Measurements from ENCODE around the gene ZNF579. TPM values are rescaled to one million over a fixed set of nuclear protein-coding genes. Genes with fewer than 3 reads are reported as not detected.
A peak's percentile ranks its signal among the peaks of the same experiment; 100 is the strongest.
"Not testable (repeated sequence)": the region's sequence is repeated elsewhere in the genome, so short reads cannot be mapped to it uniquely, and the experiment has no call there.

ZNF579 gene
- total and polyA plus RNA-seq, 4 donors, result 2.1 to 25.3 (median 17.4) TPM

- H3K4me1 ChIP-seq (ENCODE audit: control insufficient read depth, insufficient read depth, low read length), result peaks cover 27% of the 10 kb centered on the region
- peaks cover 10% of the 10 kb centered on the region for H3K36me3 ChIP-seq (ENCODE audit: control insufficient read depth, insufficient read depth, low read length)
- peak in 4 of 6 donors; percentile 86 to 98 (median 92) for DNase-seq (ENCODE audit: low read depth in 4 of 6, low spot score in 6 of 6)
- peak overlapping the region; percentile 78 for H3K27ac ChIP-seq (ENCODE audit: low read depth, low read length)
- H3K27me3 ChIP-seq (ENCODE audit: control insufficient read depth, insufficient read depth, low read length), result no peaks in the 10 kb centered on the region
- H3K9me3 ChIP-seq (ENCODE audit: control insufficient read depth, insufficient read depth, low read length), result no peaks in the 10 kb centered on the region
- H3K4me3 ChIP-seq (ENCODE audit: low read depth, low read length), result peak overlapping the region; percentile 45
- under 1% methylated on average over 24 of the region's 40 CpGs for WGBS (ENCODE audit: insufficient coverage)
Measured at GRCh38 chr19:55586976-55587668, 6.5 kb upstream of the ZNF579 start.

GRCh38 chr19:55585658-55586339, 5.2 kb upstream of the ZNF579 start:
- Histone ChIP-seq H3K27ac (ENCODE audit: low read depth, low read length) (peak overlapping the region; percentile 86), H3K27me3 (ENCODE audit: control insufficient read depth, insufficient read depth, low read length) (no peaks in the 10 kb centered on the region), H3K4me1 (ENCODE audit: control insufficient read depth, insufficient read depth, low read length) (peaks cover 35% of the 10 kb centered on the region), H3K36me3 (ENCODE audit: control insufficient read depth, insufficient read depth, low read length) (no peaks in the 10 kb centered on the region), H3K9me3 (ENCODE audit: control insufficient read depth, insufficient read depth, low read length) (no peaks in the 10 kb centered on the region), H3K4me3 (ENCODE audit: low read depth, low read length) (peak overlapping the region; percentile 44)
- peak in 3 of 6 donors; percentile 87 to 97 (median 95) for DNase-seq (ENCODE audit: low read depth in 4 of 6, low spot score in 6 of 6)
- WGBS (ENCODE audit: insufficient coverage), result 2% methylated on average over 36 of the region's 36 CpGs

GRCh38 chr19:55584871-55585270, 4.2 kb upstream of the ZNF579 start:
- Histone ChIP-seq H3K27ac (ENCODE audit: low read depth, low read length) (no peak overlapping the region), H3K9me3 (ENCODE audit: control insufficient read depth, insufficient read depth, low read length) (no peaks in the 10 kb centered on the region), H3K36me3 (ENCODE audit: control insufficient read depth, insufficient read depth, low read length) (no peaks in the 10 kb centered on the region), H3K4me3 (ENCODE audit: low read depth, low read length) (no peak overlapping the region), H3K27me3 (ENCODE audit: control insufficient read depth, insufficient read depth, low read length) (no peaks in the 10 kb centered on the region), H3K4me1 (ENCODE audit: control insufficient read depth, insufficient read depth, low read length) (peaks cover 39% of the 10 kb centered on the region)
- no peak for DNase-seq (ENCODE audit: low read depth in 4 of 6, low spot score in 6 of 6)
- WGBS (ENCODE audit: insufficient coverage), result 97% methylated on average over 9 of the region's 11 CpGs

GRCh38 chr19:55583897-55584296, 3.2 kb upstream of the ZNF579 start:
- H3K9me3 ChIP-seq (ENCODE audit: control insufficient read depth, insufficient read depth, low read length); H3K27me3 ChIP-seq (ENCODE audit: control insufficient read depth, insufficient read depth, low read length); DNase-seq (ENCODE audit: low read depth in 4 of 6, low spot score in 6 of 6); H3K27ac ChIP-seq (ENCODE audit: low read depth, low read length); H3K36me3 ChIP-seq (ENCODE audit: control insufficient read depth, insufficient read depth, low read length); H3K4me3 ChIP-seq (ENCODE audit: low read depth, low read length): not testable (repeated sequence)
- no CpG with 5 or more reads among the region's 8 CpGs for WGBS (ENCODE audit: insufficient coverage)
- H3K4me1 ChIP-seq (ENCODE audit: control insufficient read depth, insufficient read depth, low read length), result peaks cover 43% of the 10 kb centered on the region

- not testable (repeated sequence) for H3K4me3 ChIP-seq (ENCODE audit: low read depth, low read length); DNase-seq (ENCODE audit: low read depth in 4 of 6, low spot score in 6 of 6); H3K9me3 ChIP-seq (ENCODE audit: control insufficient read depth, insufficient read depth, low read length); H3K27me3 ChIP-seq (ENCODE audit: control insufficient read depth, insufficient read depth, low read length); H3K27ac ChIP-seq (ENCODE audit: low read depth, low read length)
- WGBS (ENCODE audit: insufficient coverage), result 80% methylated on average over 1 of the region's 4 CpGs
- Histone ChIP-seq H3K4me1 (ENCODE audit: control insufficient read depth, insufficient read depth, low read length) (peaks cover 37% of the 10 kb centered on the region), H3K36me3 (ENCODE audit: control insufficient read depth, insufficient read depth, low read length) (peaks cover 22% of the 10 kb centered on the region)
Measured at GRCh38 chr19:55582284-55582683, 1.6 kb upstream of the ZNF579 start.

- Histone ChIP-seq H3K36me3 (ENCODE audit: control insufficient read depth, insufficient read depth, low read length) (peaks cover 27% of the 10 kb centered on the region), H3K9me3 (ENCODE audit: control insufficient read depth, insufficient read depth, low read length) (no peaks in the 10 kb centered on the region), H3K4me3 (ENCODE audit: low read depth, low read length) (no peak overlapping the region), H3K27me3 (ENCODE audit: control insufficient read depth, insufficient read depth, low read length) (no peaks in the 10 kb centered on the region), H3K27ac (ENCODE audit: low read depth, low read length) (no peak overlapping the region), H3K4me1 (ENCODE audit: control insufficient read depth, insufficient read depth, low read length) (peaks cover 32% of the 10 kb centered on the region)
- DNase-seq (ENCODE audit: low read depth in 4 of 6, low spot score in 6 of 6), result no peak
- 47% methylated on average over 6 of the region's 6 CpGs for WGBS (ENCODE audit: insufficient coverage)
Measured at GRCh38 chr19:55581823-55582223, 1.2 kb upstream of the ZNF579 start.

- H3K9me3 ChIP-seq (ENCODE audit: control insufficient read depth, insufficient read depth, low read length), result no peaks in the 10 kb centered on the region
- H3K27me3 ChIP-seq (ENCODE audit: control insufficient read depth, insufficient read depth, low read length), result no peaks in the 10 kb centered on the region
- peak overlapping the region; percentile 91 for H3K27ac ChIP-seq (ENCODE audit: low read depth, low read length)
- H3K36me3 ChIP-seq (ENCODE audit: control insufficient read depth, insufficient read depth, low read length), result peaks cover 29% of the 10 kb centered on the region
- peak overlapping the region; percentile 83 for H3K4me3 ChIP-seq (ENCODE audit: low read depth, low read length)
- H3K4me1 ChIP-seq (ENCODE audit: control insufficient read depth, insufficient read depth, low read length), result peaks cover 27% of the 10 kb centered on the region
- 29% methylated on average over 10 of the region's 12 CpGs for WGBS (ENCODE audit: insufficient coverage)
- no peak for DNase-seq (ENCODE audit: low read depth in 4 of 6, low spot score in 6 of 6)
Measured at GRCh38 chr19:55581145-55581822, 636 bp upstream of the ZNF579 start.

GRCh38 chr19:55579766-55580621, 654 bp downstream of the ZNF579 start:
- peak overlapping the region; percentile 83 for H3K4me3 ChIP-seq (ENCODE audit: low read depth, low read length)
- no peaks in the 10 kb centered on the region for H3K27me3 ChIP-seq (ENCODE audit: control insufficient read depth, insufficient read depth, low read length)
- peak overlapping the region; percentile 91 for H3K27ac ChIP-seq (ENCODE audit: low read depth, low read length)
- no peaks in the 10 kb centered on the region for H3K9me3 ChIP-seq (ENCODE audit: control insufficient read depth, insufficient read depth, low read length)
- DNase-seq (ENCODE audit: low read depth in 4 of 6, low spot score in 6 of 6), result peak in 2 of 6 donors; percentile 34 to 57
- peaks cover 34% of the 10 kb centered on the region for H3K36me3 ChIP-seq (ENCODE audit: control insufficient read depth, insufficient read depth, low read length)
- 11% methylated on average over 20 of the region's 20 CpGs for WGBS (ENCODE audit: insufficient coverage)
- peaks cover 16% of the 10 kb centered on the region for H3K4me1 ChIP-seq (ENCODE audit: control insufficient read depth, insufficient read depth, low read length)

Measured in spinal cord (tissue), 10 donors.